IMR-90 (cell line): Measurements from ENCODE around the gene ITSN1. TPM values are rescaled to one million over a fixed set of nuclear protein-coding genes. Genes with fewer than 3 reads are reported as not detected.

ENCODE experiments used
- ATAC-seq: fragments of 200-7000 bp; cut with Tn5 transposase; 2 replicates; pipeline ENCODE4 v1.9.1; 2020; ENCODE audit warnings: low read depth, mild to moderate bottlenecking, moderate library complexity
- BruUV-seq: library from RNA; stranded (reverse); fragments of 400-500 nt; replicated peaks from 2 replicates; lab custom pipeline; 2021; lab: Mats Ljungman, UMichigan
- CTCF ChIA-PET: fragments of 300-600 bp; formaldehyde crosslinking; extraction: SDS; loops from one replicate; lab custom pipeline; 2021; ENCODE audit warnings: antibody characterized with exemption; lab: Yijun Ruan, JAX
- POLR2A ChIA-PET: fragments of 300-600 bp; sonication (Branson Sonifier 250); formaldehyde crosslinking; loops from one replicate; lab custom pipeline; 2022; ENCODE audit warnings: antibody characterized with exemption; ENCODE audit not compliant: unreplicated experiment; lab: Charles Lee
- DNase-seq: peaks from one replicate; pipeline ENCODE4 v3.0.0; 2013
- H2AFZ ChIP-seq: replicated peaks from 2 replicates; pipeline ENCODE3; 2013; ENCODE audit warnings: low read length, mild to moderate bottlenecking; ENCODE audit not compliant: poor library complexity
- H2AK5ac ChIP-seq: 2 replicates; pipeline ENCODE4 v1.6.1; 2013; ENCODE audit warnings: low read depth, low read length, inconsistent platforms
- H2AK9ac ChIP-seq: replicated peaks from 2 replicates; pipeline ENCODE3; 2013; ENCODE audit warnings: mild to moderate bottlenecking, low read depth, low read length, moderate library complexity; ENCODE audit not compliant: poor library complexity
- H2BK120ac ChIP-seq: 2 replicates; pipeline ENCODE4 v1.6.1; 2013; ENCODE audit warnings: low read depth, low read length, inconsistent platforms
- H2BK15ac ChIP-seq: 3 replicates; pipeline ENCODE4 v1.6.1; 2013; ENCODE audit warnings: low read depth, low read length, inconsistent platforms
- H2BK20ac ChIP-seq: 2 replicates; pipeline ENCODE4 v1.6.1; 2013; ENCODE audit warnings: low read depth, mild to moderate bottlenecking, inconsistent platforms, low read length, moderate library complexity
- H2BK5ac ChIP-seq: 2 replicates; pipeline ENCODE4 v1.6.1; 2013; ENCODE audit warnings: mild to moderate bottlenecking, low read depth, low read length, inconsistent platforms; ENCODE audit not compliant: poor library complexity, severe bottlenecking
- H3K14ac ChIP-seq: replicated peaks from 2 replicates; pipeline ENCODE4 v1.6.1; 2013; ENCODE audit warnings: low read depth, low read length, inconsistent platforms
- H3K18ac ChIP-seq: 2 replicates; pipeline ENCODE4 v1.6.1; 2013; ENCODE audit warnings: low read depth, low read length, control low read depth
- H3K23ac ChIP-seq: 2 replicates; pipeline ENCODE4 v1.6.1; 2013; ENCODE audit warnings: low read depth, low read length, inconsistent platforms
- H3K27ac ChIP-seq: 2 replicates; pipeline ENCODE4 v1.5.1; 2013; ENCODE audit warnings: mild to moderate bottlenecking, control low read depth, low read length; ENCODE audit not compliant: insufficient read depth
- H3K27me3 ChIP-seq: 2 replicates; pipeline ENCODE4 v1.6.1; 2013; ENCODE audit warnings: low read length; ENCODE audit not compliant: control insufficient read depth, insufficient read depth
- H3K36me3 ChIP-seq: 2 replicates; pipeline ENCODE4 v1.6.1; 2013; ENCODE audit warnings: low read length, mixed read lengths; ENCODE audit not compliant: control insufficient read depth, insufficient read depth
- H3K4ac ChIP-seq: 2 replicates; pipeline ENCODE4 v1.6.1; 2013; ENCODE audit warnings: low read depth, low read length, inconsistent platforms
- H3K4me1 ChIP-seq: 2 replicates; pipeline ENCODE4 v1.6.1; 2013; ENCODE audit warnings: low read length, mixed read lengths; ENCODE audit not compliant: control insufficient read depth, insufficient read depth
- H3K4me2 ChIP-seq: 2 replicates; pipeline ENCODE4 v1.6.1; 2013; ENCODE audit warnings: low read depth, mild to moderate bottlenecking, control low read depth, low read length, moderate library complexity
- H3K4me3 ChIP-seq: 2 replicates; pipeline ENCODE4 v1.5.1; 2013; ENCODE audit warnings: low read depth, mild to moderate bottlenecking, control low read depth, low read length, moderate library complexity; ENCODE audit not compliant: insufficient read depth
- H3K56ac ChIP-seq: 2 replicates; pipeline ENCODE4 v1.6.1; 2013; ENCODE audit warnings: low read length, inconsistent platforms; ENCODE audit not compliant: insufficient read depth; ENCODE audit errors: extremely low read depth
- H3K79me1 ChIP-seq, 2 experiments: 2 replicates each; pipeline ENCODE4 v1.6.1; 2013; ENCODE audit warnings: low read length in 2 of 2, inconsistent platforms in 1 of 2, low read depth in 1 of 2
- H3K9ac ChIP-seq: 2 replicates; pipeline ENCODE4 v1.6.1; 2013; ENCODE audit warnings: low read depth, low read length, control low read depth
- H3K9me1 ChIP-seq: 2 replicates; pipeline ENCODE4 v1.6.1; 2013; ENCODE audit warnings: low read length, inconsistent platforms; ENCODE audit not compliant: insufficient read depth
- H3K9me3 ChIP-seq: 2 replicates; pipeline ENCODE4 v1.6.1; 2013; ENCODE audit warnings: low read length; ENCODE audit not compliant: control insufficient read depth, insufficient read depth
- H4K20me1 ChIP-seq: 2 replicates; pipeline ENCODE4 v1.6.1; 2013; ENCODE audit warnings: low read length, inconsistent platforms; ENCODE audit not compliant: insufficient read depth
- H4K5ac ChIP-seq: 2 replicates; pipeline ENCODE4 v1.6.1; 2013; ENCODE audit warnings: mild to moderate bottlenecking, low read depth, low read length, control low read depth
- H4K8ac ChIP-seq, 2 experiments: 2 replicates each; pipeline ENCODE4 v1.6.1; 2013; ENCODE audit warnings: low read depth in 2 of 2, low read length in 2 of 2, control low read depth in 1 of 2, inconsistent platforms in 1 of 2
- H4K91ac ChIP-seq: 2 replicates; pipeline ENCODE4 v1.6.1; 2013; ENCODE audit warnings: low read depth, low read length, inconsistent platforms; ENCODE audit not compliant: insufficient read depth
- CEBPB ChIP-seq: IDR thresholded peaks from 2 replicates; pipeline ENCODE4 v1.6.1; 2012; ENCODE audit warnings: low read depth, low read length, improper control_type of control experiment
- CHD1 ChIP-seq: IDR thresholded peaks from 2 replicates; pipeline ENCODE4 v1.6.1; 2012; ENCODE audit warnings: low read depth, low read length, improper control_type of control experiment
- FOS ChIP-seq: fragments of 150-350 bp; IDR thresholded peaks from 2 replicates; pipeline ENCODE4 v1.6.1; 2016; ENCODE audit warnings: low read depth, low read length
- MAFK ChIP-seq: IDR thresholded peaks from 2 replicates; pipeline ENCODE4 v1.6.1; 2012; ENCODE audit warnings: low read depth, low read length, improper control_type of control experiment
- MAZ ChIP-seq: IDR thresholded peaks from 2 replicates; pipeline ENCODE4 v1.6.1; 2012; ENCODE audit warnings: low read depth, mild to moderate bottlenecking, low read length, improper control_type of control experiment, moderate library complexity, borderline replicate concordance
- MXI1 ChIP-seq: IDR thresholded peaks from 2 replicates; pipeline ENCODE4 v1.6.1; 2012; ENCODE audit warnings: low read depth, mild to moderate bottlenecking, low read length, moderate library complexity, borderline replicate concordance
- NFE2L2 ChIP-seq: fragments of 150-350 bp; IDR thresholded peaks from 2 replicates; pipeline ENCODE4 v1.6.1; 2016; ENCODE audit warnings: low read depth, mild to moderate bottlenecking, low read length
- RAD21 ChIP-seq: IDR thresholded peaks from 2 replicates; pipeline ENCODE4 v1.6.1; 2012; ENCODE audit warnings: low read length, improper control_type of control experiment
- RCOR1 ChIP-seq: IDR thresholded peaks from 2 replicates; pipeline ENCODE4 v1.6.1; 2012; ENCODE audit warnings: mild to moderate bottlenecking, low read length, improper control_type of control experiment; ENCODE audit not compliant: insufficient replicate concordance
- RFX5 ChIP-seq: IDR thresholded peaks from 2 replicates; pipeline ENCODE4 v1.8.0; 2012; ENCODE audit warnings: low read depth, mild to moderate bottlenecking, low read length, moderate library complexity
- SMC3 ChIP-seq: fragments of 150-350 bp; IDR thresholded peaks from 2 replicates; pipeline ENCODE4 v1.6.1; 2016; ENCODE audit warnings: low read depth, mild to moderate bottlenecking, antibody characterized with exemption, low read length, moderate library complexity
- WGBS, 2 experiments: methylation state at CpG; one replicate each; pipeline versions ENCODE4 v1.1.5 to v1.1.7; 2013; ENCODE audit warnings: missing lambda C conversion rate in 2 of 2; ENCODE audit not compliant: insufficient read length in 1 of 2; ENCODE audit errors: extremely low coverage in 2 of 2; 5-methylcytosine and 5-hydroxymethylcytosine counted together
- dilution Hi-C: fragments of 300-500 bp; cut with HindIII; formaldehyde crosslinking; loops from one replicate; pipeline ENCODE4 v1.14.3; 2018; ENCODE audit warnings: low sequenced_read_pairs; ENCODE audit not compliant: unreplicated experiment
- in situ Hi-C: fragments of 300-500 bp; cut with MboI; formaldehyde crosslinking; loops from 3 replicates; pipeline ENCODE4 v1.14.3; 2019; ENCODE audit warnings: low sequenced_read_pairs, inconsistent platforms, mixed read lengths
- intact Hi-C: fragments of 100-400 bp; cut with micrococcal nuclease; formaldehyde crosslinking; loops from 2 replicates; pipeline ENCODE4 v1.10.0; 2022
- polyA plus RNA-seq, 3 experiments: library from polyadenylated mRNA; depleted of rRNA; stranded (reverse); fragments of >200 nt; gene quantifications; 2 replicates each; pipeline ENCODE4 v1.2.3, GENCODE V29; 2012; ENCODE audit warnings: low replicate concordance in 1 of 3
- total RNA-seq: library from RNA; depleted of rRNA; stranded (reverse); fragments of >200 nt; gene quantifications from 2 replicates; pipeline ENCODE4 v1.2.3, GENCODE V29; 2012
- TF ChIP-seq, protein P1 (sequence below): conservative IDR thresholded peaks from 2 replicates; pipeline ENCODE4 v1.5.1; 2012; ENCODE audit warnings: mild to moderate bottlenecking, low read depth, low read length, improper control_type of control experiment
- TF ChIP-seq, protein P2 (sequence below): fragments of 150-350 bp; IDR thresholded peaks from 2 replicates; pipeline ENCODE4 v1.6.1; 2017; ENCODE audit warnings: mild to moderate bottlenecking, antibody characterized with exemption, low read length, low read depth
- TF ChIP-seq, protein P3 (sequence below): fragments of 150-350 bp; IDR thresholded peaks from 2 replicates; pipeline ENCODE4 v1.6.1; 2016; ENCODE audit warnings: low read depth, mild to moderate bottlenecking, low read length, moderate library complexity, borderline replicate concordance

The ITSN1 gene
- total and polyA plus RNA-seq, 2 of the 4 experiments (the other 2 are of a cell fraction), result 45.4 to 62.0 TPM

DNA sequence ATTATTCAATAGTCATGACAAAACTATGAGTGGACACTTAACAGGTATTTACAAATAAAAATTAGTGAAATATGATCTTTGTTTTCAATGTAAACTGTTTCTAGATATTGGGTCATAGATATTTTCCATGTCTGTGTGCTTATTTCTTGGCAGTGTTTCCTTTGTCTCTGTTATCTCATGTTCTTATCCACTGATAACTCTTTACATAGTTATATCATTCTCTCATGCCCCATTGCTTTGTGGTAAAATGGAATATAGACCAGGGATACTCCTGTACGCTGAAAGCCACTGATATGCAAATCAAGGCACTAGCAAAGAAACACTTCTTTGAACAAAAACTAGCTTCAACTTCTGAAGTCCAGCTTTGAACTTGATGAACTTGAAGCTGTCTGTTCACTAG lies 113.1 kb downstream of the ITSN1 start:
- Histone ChIP-seq H3K27ac (no peak overlapping the region), H3K9me3 (no peaks in the 10 kb centered on the region), H3K27me3 (no peaks in the 10 kb centered on the region), H2BK20ac (no peak overlapping the region), H3K79me1 (peaks cover 5 to 10% of the 10 kb centered on the region in 2 experiments; a peak in 2 of 4 replicates), H2BK5ac (no peak overlapping the region), H3K4ac (no peak overlapping the region), H4K5ac (no peak overlapping the region), H3K9ac (no peak overlapping the region), H2AFZ (no peak overlapping the region), H3K4me1 (peaks cover under 1% of the 10 kb centered on the region), H4K8ac (no peak overlapping the region), H3K9me1 (peaks cover 11% of the 10 kb centered on the region; the same call in 1 of the 2 replicates), H2AK5ac (no peak overlapping the region), H3K56ac (no peak overlapping the region), H3K23ac (no peak overlapping the region), H4K20me1 (peaks cover 3% of the 10 kb centered on the region), H3K36me3 (peaks cover 5% of the 10 kb centered on the region), H2BK120ac (no peak overlapping the region), H2BK15ac (no peak overlapping the region), H3K14ac (no peak overlapping the region), H3K4me2 (no peak overlapping the region), H4K91ac (no peak overlapping the region), H2AK9ac (no peak overlapping the region), H3K4me3 (no peak overlapping the region), H3K18ac (no peak overlapping the region)
- TF ChIP-seq MXI1 (no peak), CEBPB (no peak), RFX5 (no peak), RCOR1 (no peak), FOS (no peak), CHD1 (no peak), NFE2L2 (no peak), MAZ (no peak), MAFK (no peak), RAD21 (no peak), SMC3 (no peak)
- TF ChIP-seq, protein P1, sequence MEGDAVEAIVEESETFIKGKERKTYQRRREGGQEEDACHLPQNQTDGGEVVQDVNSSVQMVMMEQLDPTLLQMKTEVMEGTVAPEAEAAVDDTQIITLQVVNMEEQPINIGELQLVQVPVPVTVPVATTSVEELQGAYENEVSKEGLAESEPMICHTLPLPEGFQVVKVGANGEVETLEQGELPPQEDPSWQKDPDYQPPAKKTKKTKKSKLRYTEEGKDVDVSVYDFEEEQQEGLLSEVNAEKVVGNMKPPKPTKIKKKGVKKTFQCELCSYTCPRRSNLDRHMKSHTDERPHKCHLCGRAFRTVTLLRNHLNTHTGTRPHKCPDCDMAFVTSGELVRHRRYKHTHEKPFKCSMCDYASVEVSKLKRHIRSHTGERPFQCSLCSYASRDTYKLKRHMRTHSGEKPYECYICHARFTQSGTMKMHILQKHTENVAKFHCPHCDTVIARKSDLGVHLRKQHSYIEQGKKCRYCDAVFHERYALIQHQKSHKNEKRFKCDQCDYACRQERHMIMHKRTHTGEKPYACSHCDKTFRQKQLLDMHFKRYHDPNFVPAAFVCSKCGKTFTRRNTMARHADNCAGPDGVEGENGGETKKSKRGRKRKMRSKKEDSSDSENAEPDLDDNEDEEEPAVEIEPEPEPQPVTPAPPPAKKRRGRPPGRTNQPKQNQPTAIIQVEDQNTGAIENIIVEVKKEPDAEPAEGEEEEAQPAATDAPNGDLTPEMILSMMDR, result no peak
- TF ChIP-seq, protein P2, sequence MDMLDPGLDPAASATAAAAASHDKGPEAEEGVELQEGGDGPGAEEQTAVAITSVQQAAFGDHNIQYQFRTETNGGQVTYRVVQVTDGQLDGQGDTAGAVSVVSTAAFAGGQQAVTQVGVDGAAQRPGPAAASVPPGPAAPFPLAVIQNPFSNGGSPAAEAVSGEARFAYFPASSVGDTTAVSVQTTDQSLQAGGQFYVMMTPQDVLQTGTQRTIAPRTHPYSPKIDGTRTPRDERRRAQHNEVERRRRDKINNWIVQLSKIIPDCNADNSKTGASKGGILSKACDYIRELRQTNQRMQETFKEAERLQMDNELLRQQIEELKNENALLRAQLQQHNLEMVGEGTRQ, result no peak
- TF ChIP-seq, protein P3, sequence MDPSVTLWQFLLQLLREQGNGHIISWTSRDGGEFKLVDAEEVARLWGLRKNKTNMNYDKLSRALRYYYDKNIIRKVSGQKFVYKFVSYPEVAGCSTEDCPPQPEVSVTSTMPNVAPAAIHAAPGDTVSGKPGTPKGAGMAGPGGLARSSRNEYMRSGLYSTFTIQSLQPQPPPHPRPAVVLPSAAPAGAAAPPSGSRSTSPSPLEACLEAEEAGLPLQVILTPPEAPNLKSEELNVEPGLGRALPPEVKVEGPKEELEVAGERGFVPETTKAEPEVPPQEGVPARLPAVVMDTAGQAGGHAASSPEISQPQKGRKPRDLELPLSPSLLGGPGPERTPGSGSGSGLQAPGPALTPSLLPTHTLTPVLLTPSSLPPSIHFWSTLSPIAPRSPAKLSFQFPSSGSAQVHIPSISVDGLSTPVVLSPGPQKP, result no peak
- dilution Hi-C loops, result no loop called here
- DNase-seq (no peak), ATAC-seq (no peak)
- CTCF ChIA-PET, result no interaction called here
- in situ Hi-C loops, result no loop called here
- POLR2A ChIA-PET, result no interaction called here
- no TSS peak for BruUV-seq
- intact Hi-C loops, result no loop called here
- WGBS, 2 experiments, result no CpG with 5 or more reads among the region's 1 CpG
